GM12801 (cell line): ENCODE measurements around the gene PTPN21.

Source experiments
- TF ChIP-seq, protein P1 (sequence below): IDR thresholded peaks from one replicate; pipeline ENCODE4 v1.5.1; 2011; ENCODE audit warnings: control low read depth; ENCODE audit not compliant: insufficient read length; ENCODE audit errors: extremely low read depth

Gene PTPN21

DNA sequence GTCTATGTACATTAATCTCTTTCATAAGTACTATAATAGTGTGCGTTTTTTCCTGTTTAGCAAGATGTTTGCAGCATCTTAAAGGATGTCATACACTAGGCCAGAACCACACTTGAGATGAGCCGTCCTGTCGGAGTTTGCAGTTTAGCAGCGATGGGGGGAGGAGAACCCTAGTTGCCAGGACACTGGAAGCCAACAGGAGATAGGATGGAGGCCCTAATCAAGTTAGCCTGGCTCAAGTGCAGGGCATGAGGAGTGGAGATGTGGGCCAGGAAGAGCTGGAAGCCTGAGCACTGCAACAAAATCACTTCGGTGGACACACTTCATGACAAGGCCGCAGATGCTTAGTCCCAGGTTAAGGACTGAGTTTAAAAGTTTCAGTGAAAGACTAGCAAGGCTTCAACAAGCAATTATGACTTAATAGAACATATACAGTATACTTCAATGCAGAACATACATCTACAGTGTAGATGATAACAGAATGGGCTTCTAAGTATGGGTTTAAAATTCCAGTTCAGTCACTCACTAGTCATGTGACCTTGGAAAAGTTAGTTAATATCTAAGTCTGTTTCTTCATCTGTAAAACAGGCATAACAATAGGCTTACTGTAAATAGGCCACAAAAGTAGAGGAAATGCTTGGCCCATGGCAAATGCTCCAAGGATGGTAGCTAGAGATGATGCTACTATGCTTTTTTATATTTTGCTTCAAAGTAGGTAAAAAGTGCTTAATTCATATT, 77.1 kb downstream of the PTPN21 start:
- TF ChIP-seq, protein P1, sequence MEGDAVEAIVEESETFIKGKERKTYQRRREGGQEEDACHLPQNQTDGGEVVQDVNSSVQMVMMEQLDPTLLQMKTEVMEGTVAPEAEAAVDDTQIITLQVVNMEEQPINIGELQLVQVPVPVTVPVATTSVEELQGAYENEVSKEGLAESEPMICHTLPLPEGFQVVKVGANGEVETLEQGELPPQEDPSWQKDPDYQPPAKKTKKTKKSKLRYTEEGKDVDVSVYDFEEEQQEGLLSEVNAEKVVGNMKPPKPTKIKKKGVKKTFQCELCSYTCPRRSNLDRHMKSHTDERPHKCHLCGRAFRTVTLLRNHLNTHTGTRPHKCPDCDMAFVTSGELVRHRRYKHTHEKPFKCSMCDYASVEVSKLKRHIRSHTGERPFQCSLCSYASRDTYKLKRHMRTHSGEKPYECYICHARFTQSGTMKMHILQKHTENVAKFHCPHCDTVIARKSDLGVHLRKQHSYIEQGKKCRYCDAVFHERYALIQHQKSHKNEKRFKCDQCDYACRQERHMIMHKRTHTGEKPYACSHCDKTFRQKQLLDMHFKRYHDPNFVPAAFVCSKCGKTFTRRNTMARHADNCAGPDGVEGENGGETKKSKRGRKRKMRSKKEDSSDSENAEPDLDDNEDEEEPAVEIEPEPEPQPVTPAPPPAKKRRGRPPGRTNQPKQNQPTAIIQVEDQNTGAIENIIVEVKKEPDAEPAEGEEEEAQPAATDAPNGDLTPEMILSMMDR = no peak

- TF ChIP-seq, protein P1 = no peak
Measured at GRCh38 chr14:88476825-88477224, 78.0 kb downstream of the PTPN21 start.

DNA sequence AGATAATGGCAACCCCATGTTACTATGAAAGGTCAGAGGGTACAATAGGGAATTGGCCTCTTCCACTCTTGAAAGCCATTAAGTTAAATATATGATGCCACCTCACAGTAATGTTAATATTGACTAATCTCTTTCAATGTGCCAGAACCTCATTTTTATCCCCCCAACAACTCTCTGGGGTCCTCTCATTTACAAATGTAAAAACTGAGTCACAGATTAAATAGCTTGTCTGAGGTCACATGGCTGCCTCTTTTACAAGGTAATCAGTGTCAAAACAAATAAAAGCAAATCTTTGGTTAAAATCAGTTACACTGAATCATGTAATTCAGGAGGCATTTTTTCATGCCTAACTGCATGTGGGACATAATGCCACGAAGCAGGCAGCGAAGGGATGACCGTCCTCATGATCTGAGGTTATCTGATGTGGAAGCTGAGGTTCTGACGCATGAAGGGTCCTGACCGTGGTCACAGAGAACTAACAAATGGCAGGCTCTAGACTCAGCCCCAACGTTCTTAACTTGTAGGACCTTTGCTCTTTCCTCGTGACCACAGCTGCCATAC, 78.5 kb downstream of the PTPN21 start:
- TF ChIP-seq, protein P1 = no peak

DNA sequence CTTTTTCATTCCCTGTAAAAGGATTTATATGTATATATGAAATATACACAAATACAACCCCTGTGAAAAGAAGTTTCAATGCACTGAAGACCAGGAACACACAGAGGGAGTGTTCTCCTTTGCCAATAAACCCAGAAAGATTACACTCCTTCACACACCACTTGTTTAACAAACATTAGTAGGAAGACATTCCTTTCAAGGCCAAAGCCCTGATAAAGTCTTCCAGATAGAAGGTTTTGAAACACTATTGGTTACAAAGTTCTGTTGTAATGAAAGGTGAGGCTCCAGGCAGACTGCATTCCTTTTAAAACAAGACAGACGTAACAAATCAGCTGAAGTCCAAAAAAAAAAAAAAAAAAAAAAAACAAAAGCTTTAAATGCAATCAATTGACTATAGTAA, 81.0 kb downstream of the PTPN21 start:
- TF ChIP-seq, protein P1 = no peak

DNA sequence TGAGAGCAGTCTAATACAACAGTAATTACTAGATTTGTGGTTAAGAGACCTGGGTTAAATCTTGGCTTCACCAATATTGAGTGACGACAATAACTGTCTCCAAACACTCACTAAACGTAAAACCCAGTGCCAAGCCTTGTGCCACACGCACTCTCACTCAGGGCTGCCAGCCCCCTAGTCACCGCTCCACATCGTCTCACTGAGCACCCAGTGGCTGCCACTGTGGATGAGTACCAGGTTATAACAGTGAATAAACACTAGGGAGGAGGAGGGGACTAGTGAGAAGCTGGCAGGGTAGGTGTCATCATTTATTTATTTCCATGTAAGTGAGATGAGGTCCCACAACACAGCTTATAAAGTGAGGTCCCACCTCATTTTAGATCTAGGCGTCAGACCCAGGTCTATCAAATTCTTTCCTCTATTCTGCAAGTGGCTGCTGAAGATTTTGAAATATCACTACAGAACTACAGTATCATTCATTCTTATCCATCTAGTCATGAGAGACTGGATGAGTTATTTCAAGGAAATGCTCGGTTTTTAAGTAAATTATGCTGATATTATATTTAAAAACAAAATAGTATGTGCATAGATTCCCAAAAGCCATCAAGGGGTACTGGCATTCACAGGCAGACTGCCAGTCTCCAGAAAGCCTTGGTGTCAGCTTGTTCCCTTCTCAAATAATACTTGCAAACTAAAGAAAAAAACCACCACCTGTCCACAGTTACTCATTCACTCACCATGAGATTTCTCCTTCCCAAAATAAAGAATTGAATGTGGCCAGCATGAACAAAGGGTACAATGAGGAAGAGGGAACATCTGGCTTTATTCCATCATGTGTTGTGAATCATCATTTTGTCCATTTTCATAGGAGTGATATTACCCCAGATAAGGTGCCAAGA, 84.0 kb downstream of the PTPN21 start:
- TF ChIP-seq, protein P1 = no peak

GRCh38 chr14:88468406-88468805, 86.4 kb downstream of the PTPN21 start:
- TF ChIP-seq, protein P1 = no peak

GRCh38 chr14:88463318-88463717, 91.5 kb downstream of the PTPN21 start:
- TF ChIP-seq, protein P1 = no peak
